GM12872 (cell line): Measurements from ENCODE around the gene TEX44.

Experiments
- TF ChIP-seq, protein P1 (sequence below): IDR thresholded peaks from 3 replicates; pipeline ENCODE4 v1.5.1; 2011; ENCODE audit warnings: low read depth, mild to moderate bottlenecking, low read length, moderate library complexity; ENCODE audit not compliant: insufficient read depth

TEX44 gene

DNA sequence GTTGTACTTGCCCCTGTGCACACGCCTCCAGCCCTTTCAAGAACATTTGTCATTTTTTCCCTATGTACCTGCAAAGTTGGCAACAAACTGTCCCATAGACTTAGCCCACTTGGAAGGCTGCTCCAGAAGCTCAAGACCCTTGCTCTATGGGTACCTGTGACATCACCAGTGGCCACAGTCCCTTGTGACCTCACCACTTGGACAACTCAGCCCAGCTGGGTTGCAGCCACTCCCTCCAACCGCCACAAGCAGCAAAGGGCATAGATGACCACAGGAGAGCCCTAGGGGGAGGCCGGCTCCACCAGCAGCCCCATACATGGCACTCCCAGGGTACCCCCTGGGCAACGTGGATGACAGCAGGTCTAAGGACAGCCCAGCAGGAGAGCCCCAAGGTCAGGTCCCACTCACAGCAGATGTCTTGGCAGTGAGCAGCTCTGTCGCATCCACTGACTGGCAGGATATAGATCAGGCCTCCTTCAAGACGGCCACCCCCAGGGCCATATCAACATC is at the start of gene TEX44:
Gene TEX44 (plus strand): TSS at position 229 of the 510 bp plus-strand sequence. CDS start 88 bp downstream, at position 317.
- TF ChIP-seq, protein P1, sequence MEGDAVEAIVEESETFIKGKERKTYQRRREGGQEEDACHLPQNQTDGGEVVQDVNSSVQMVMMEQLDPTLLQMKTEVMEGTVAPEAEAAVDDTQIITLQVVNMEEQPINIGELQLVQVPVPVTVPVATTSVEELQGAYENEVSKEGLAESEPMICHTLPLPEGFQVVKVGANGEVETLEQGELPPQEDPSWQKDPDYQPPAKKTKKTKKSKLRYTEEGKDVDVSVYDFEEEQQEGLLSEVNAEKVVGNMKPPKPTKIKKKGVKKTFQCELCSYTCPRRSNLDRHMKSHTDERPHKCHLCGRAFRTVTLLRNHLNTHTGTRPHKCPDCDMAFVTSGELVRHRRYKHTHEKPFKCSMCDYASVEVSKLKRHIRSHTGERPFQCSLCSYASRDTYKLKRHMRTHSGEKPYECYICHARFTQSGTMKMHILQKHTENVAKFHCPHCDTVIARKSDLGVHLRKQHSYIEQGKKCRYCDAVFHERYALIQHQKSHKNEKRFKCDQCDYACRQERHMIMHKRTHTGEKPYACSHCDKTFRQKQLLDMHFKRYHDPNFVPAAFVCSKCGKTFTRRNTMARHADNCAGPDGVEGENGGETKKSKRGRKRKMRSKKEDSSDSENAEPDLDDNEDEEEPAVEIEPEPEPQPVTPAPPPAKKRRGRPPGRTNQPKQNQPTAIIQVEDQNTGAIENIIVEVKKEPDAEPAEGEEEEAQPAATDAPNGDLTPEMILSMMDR: no peak

DNA sequence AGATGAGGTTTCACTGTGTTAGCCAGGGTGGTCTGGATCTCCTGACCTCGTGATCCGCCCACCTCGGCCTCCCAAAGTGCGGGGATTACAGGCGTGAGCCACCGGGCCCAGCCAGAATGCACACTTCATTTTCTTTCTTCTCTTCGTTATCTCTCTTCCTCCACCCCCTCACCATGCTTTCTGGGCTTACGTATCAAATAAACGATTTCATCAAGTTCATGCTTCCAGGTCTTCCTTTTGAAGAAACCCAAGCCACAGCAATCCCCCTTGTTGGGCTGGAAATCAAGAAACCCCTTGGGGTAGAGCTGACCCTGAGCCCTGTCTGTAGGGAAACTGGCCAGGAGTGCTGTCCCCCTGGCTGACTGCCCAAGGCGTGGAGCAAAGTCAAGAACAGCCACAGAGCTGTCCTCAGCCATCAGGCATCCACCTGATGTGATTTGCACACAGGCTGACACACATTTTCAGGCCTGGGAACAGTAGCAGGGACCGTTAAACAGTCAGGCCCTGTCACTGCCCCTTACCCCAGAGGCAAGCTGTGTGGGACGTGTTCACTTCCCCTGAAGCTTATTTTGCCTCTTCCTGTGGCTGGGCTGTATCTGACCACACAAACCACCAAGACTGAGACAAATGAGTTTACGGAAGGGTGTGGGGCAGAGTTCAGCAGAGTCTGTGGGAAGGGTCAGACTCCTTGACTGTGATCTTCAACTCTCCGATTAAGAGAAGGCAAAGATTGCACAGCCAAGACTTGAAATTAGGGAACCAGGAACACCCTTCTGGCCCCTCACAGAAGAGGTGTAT is 47.4 kb upstream of the TEX44 start:
- TF ChIP-seq, protein P1: no peak

- TF ChIP-seq, protein P1: no peak
These were observed 46.5 kb upstream of the TEX44 start for GRCh38 chr2:231546014-231546715.

GRCh38 chr2:231547315-231548110 is 45.2 kb upstream of the TEX44 start:
- TF ChIP-seq, protein P1: no peak

DNA sequence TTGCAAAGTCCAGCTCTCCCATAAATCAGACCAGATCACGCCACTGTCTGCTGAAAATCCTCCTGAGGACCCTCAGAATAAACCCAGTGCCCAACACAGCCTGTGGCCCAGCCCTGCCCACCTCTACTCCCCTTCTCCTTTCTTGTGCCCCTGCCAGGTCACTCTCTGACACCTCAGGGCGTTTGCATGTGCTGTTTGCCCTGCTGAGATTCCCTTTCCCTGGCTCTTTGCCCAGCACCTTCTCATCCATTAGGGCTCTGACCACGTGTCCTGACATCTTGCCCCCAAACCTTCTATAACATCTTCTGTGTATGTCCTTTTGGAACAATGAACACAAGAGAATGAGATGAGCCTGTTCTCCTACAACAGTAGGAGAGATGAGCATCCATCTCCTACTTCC is 43.9 kb upstream of the TEX44 start:
- TF ChIP-seq, protein P1: no peak

DNA sequence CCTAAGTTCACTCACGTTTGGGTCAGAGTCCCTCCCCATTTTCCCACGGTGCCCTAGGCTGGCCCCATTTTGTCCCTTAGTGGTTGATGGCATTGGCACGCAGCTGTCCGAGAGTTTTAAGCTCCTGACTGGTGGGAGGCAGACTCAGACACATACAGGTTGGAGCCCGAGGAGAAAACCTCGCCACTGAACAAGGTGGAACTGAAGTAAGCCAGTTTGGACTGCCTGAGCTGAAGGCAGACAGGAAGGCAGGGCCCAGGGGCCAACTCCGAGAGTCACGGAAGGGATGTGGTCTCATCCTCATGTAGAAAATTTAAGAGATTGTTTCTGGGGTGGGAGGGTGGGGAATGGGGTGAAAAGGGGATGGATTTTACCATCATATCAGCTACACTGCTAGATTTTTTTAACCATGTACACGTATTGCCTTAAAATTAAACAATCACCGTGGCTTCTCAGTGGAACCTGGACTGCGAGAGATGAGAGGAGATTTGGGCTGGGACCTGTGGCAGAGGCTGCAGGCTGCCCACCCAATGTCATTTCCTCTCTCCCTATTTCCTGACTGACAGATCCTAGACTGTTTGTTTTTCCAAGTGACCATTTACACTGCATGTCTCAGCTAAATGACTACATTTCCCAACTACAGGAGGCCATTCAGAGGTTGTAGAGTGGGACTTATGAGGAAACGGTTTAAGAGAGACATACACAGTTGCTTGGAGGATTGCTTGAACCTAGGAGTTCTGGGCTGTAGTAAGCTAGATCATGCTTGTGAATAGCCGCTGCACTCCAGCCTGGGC is 43.0 kb upstream of the TEX44 start:
- TF ChIP-seq, protein P1: no peak
